Peyer's patch (tissue), 4 donors: Measurements from ENCODE around the gene CACNA2D3.

Source experiments
- CTCF ChIP-seq, 6 experiments: fragments of 450-650 bp in 4 of 6; fragments of 200-600 bp in 2 of 6; sonication (generic) in 1 of 6; IDR thresholded peaks; one replicate each; pipeline ENCODE4 v1.5.1; 2017 to 2019; ENCODE audit warnings: antibody characterized with exemption in 6 of 6, mild to moderate bottlenecking in 3 of 6, moderate library complexity in 1 of 6
- POLR2A ChIP-seq, 2 donors: fragments of 450-650 bp; IDR thresholded peaks; one replicate each; pipeline ENCODE4 v1.5.1; 2017; ENCODE audit warnings: antibody characterized with exemption in 2 of 2, mild to moderate bottlenecking in 2 of 2, moderate library complexity in 2 of 2

DNA sequence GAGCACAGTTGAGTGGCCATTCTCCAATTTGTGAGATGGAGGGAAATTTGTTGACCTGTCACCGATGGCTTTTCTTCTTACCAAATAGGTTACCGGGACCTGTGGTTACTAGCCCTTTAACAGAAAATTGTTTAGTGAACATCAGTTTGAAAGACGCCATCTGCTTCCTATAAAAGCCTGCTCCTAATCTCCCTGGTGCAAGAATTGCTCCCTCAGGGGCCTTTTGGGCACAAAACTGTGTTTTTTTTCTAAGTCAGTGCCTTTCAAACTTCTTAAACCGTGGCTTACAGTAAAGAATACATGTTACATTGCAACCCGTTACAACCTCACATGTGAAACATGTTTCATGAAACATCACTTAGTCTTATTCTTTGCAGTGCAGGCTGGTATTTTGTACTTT, 15.0 kb downstream of the CACNA2D3 start:
- TF ChIP-seq CTCF (IDR thresholded peaks at IDR 0.05) (no peak), POLR2A (IDR thresholded peaks at IDR 0.05) (no peak)
